GM10847 (cell line): ENCODE results near the gene LGALS8.

Experiments
- POLR2A ChIP-seq: IDR thresholded peaks from 2 replicates; pipeline ENCODE4 v1.6.1; 2011; ENCODE audit not compliant: insufficient read length; ENCODE audit errors: extremely low read depth

The LGALS8 gene

GRCh38 chr1:236502972-236503639 is 20.7 kb upstream of the LGALS8 start:
- TF ChIP-seq POLR2A = no peak

GRCh38 chr1:236507022-236507700 is 16.6 kb upstream of the LGALS8 start:
- TF ChIP-seq POLR2A = no peak

- TF ChIP-seq POLR2A = no peak
These were observed 15.2 kb upstream of the LGALS8 start for GRCh38 chr1:236508593-236509027.

- no peak for TF ChIP-seq POLR2A
These were observed 14.6 kb upstream of the LGALS8 start for GRCh38 chr1:236509203-236509602.

- TF ChIP-seq POLR2A = no peak
These were observed 14.0 kb upstream of the LGALS8 start for GRCh38 chr1:236509647-236510401.

GRCh38 chr1:236511735-236512418 is 11.9 kb upstream of the LGALS8 start:
- no peak for TF ChIP-seq POLR2A

- no peak for TF ChIP-seq POLR2A
These were observed 8.9 kb upstream of the LGALS8 start for GRCh38 chr1:236514703-236515442.

- no peak for TF ChIP-seq POLR2A
These were observed 8.3 kb upstream of the LGALS8 start for GRCh38 chr1:236515443-236515958.

GRCh38 chr1:236516929-236517704 is 6.7 kb upstream of the LGALS8 start:
- TF ChIP-seq POLR2A = no peak

- TF ChIP-seq POLR2A = no peak
These were observed 5.5 kb upstream of the LGALS8 start for GRCh38 chr1:236518322-236518721.

GRCh38 chr1:236520445-236521005 is 3.3 kb upstream of the LGALS8 start:
- TF ChIP-seq POLR2A = no peak

- no peak for TF ChIP-seq POLR2A
These were observed 662 bp upstream of the LGALS8 start for GRCh38 chr1:236522937-236523703.
